IPS-15b (cell line): ENCODE results near the gene TH.

Source experiments
- H3K27me3 ChIP-seq: one replicate; pipeline ENCODE4 v1.6.1; 2013; ENCODE audit warnings: low read length; ENCODE audit not compliant: control insufficient read depth, insufficient read depth
- H3K36me3 ChIP-seq: one replicate; pipeline ENCODE4 v1.6.1; 2013; ENCODE audit warnings: low read length; ENCODE audit not compliant: control insufficient read depth, insufficient read depth
- H3K4me1 ChIP-seq: one replicate; pipeline ENCODE4 v1.6.1; 2013; ENCODE audit warnings: mild to moderate bottlenecking, low read length; ENCODE audit not compliant: control insufficient read depth, insufficient read depth
- H3K4me3 ChIP-seq: one replicate; pipeline ENCODE4 v1.5.1; 2013; ENCODE audit warnings: low read depth, low read length
- H3K9ac ChIP-seq: one replicate; pipeline ENCODE4 v1.6.1; 2013; ENCODE audit warnings: low read depth, mild to moderate bottlenecking, low read length
- H3K9me3 ChIP-seq: one replicate; pipeline ENCODE4 v1.6.1; 2013; ENCODE audit warnings: mild to moderate bottlenecking, low read length; ENCODE audit not compliant: control insufficient read depth, insufficient read depth

TH gene

GRCh38 chr11:2167141-2168045 is 4.2 kb downstream of the TH start:
- Histone ChIP-seq H3K27me3 (no peaks in the 10 kb centered on the region), H3K4me3 (no peak overlapping the region), H3K9me3 (no peaks in the 10 kb centered on the region), H3K36me3 (no peaks in the 10 kb centered on the region), H3K4me1 (no peaks in the 10 kb centered on the region), H3K9ac (no peak overlapping the region)

- Histone ChIP-seq H3K4me3 (no peak overlapping the region), H3K36me3 (no peaks in the 10 kb centered on the region), H3K9ac (no peak overlapping the region), H3K9me3 (no peaks in the 10 kb centered on the region), H3K4me1 (no peaks in the 10 kb centered on the region), H3K27me3 (no peaks in the 10 kb centered on the region)
Measured at GRCh38 chr11:2166091-2166851, 5.3 kb downstream of the TH start.

DNA sequence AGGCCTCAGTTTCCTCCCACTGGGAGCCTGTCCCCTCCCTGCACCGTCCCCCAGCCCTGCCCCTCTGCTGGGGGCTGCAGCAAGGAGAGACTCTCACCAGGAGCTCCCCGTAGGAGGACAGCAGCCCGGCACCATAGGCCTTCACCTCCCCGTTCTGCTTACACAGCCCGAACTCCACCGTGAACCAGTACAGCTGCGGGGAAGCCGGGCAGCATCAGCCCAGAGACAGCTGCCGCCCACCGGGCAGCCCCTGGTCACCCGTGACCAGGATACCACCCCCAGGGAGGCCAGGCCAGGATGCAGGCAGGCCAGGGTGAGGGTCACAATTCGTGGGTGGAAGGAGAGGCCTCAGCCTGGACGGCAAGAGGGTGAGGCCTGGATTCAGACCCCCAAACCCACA is 6.0 kb downstream of the TH start:
- no peaks in the 10 kb centered on the region for H3K9me3 ChIP-seq
- H3K36me3 ChIP-seq = no peaks in the 10 kb centered on the region
- no peak overlapping the region for H3K4me3 ChIP-seq
- no peaks in the 10 kb centered on the region for H3K27me3 ChIP-seq
- no peaks in the 10 kb centered on the region for H3K4me1 ChIP-seq
- H3K9ac ChIP-seq = no peak overlapping the region

- no peaks in the 10 kb centered on the region for H3K4me1 ChIP-seq
- no peaks in the 10 kb centered on the region for H3K36me3 ChIP-seq
- H3K9ac ChIP-seq = no peak overlapping the region
- H3K4me3 ChIP-seq = no peak overlapping the region
- H3K27me3 ChIP-seq = no peaks in the 10 kb centered on the region
- H3K9me3 ChIP-seq = no peaks in the 10 kb centered on the region
Measured at GRCh38 chr11:2164861-2165555, 6.6 kb downstream of the TH start.

DNA sequence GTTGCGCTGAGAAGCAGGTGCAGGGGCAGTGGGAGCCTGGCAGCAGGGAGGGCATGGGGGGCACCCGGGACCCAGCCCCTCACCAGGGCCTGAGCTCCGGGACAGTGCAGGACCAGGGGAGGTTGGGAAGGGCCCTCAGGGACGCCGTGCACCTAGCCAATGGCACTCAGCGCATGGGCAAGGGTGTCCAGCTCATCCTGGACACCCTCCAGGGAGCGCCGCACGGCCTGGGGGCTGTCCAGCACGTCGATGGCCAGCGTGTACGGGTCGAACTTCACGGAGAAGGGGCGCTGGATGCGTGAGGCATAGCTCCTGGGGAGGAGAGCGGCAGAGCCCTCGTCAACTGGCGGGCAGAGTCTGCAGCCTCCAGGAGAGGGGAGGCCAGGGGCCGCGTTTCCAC is 7.5 kb downstream of the TH start:
- Histone ChIP-seq H3K36me3 (no peaks in the 10 kb centered on the region), H3K4me1 (no peaks in the 10 kb centered on the region), H3K27me3 (no peaks in the 10 kb centered on the region), H3K4me3 (no peak overlapping the region), H3K9me3 (no peaks in the 10 kb centered on the region), H3K9ac (no peak overlapping the region)

DNA sequence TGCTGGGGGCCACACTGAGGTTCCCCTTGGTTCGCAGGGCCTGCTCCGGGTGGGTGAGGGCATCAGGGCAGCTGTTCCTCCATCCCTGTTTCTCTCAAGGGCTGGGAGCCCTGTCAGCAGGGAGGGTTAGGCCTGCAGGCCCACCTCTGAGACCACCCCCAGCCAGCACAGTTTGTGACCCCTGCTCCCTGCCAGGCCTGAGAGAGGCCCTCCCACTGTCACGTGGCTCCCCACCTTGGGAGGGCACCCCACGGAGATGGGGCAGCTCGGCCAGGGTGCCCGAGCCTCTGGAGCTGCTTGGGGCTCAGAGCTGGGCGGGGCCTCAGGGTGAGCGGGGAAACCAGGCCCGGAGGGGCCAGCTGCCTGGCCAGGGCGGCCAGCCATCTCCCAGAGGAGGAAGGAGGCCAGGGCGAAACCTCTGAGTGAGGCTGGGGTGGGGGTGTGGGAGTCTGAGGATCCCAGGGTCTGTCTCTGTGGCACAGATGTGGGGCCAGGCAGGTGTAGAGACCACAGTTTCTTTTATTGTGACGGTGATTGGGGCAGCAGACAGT is 8.1 kb downstream of the TH start:
- H3K36me3 ChIP-seq = no peaks in the 10 kb centered on the region
- H3K27me3 ChIP-seq = no peaks in the 10 kb centered on the region
- H3K9me3 ChIP-seq = no peaks in the 10 kb centered on the region
- H3K4me3 ChIP-seq = no peak overlapping the region
- H3K9ac ChIP-seq = no peak overlapping the region
- H3K4me1 ChIP-seq = no peaks in the 10 kb centered on the region

- no peaks in the 10 kb centered on the region for H3K27me3 ChIP-seq
- no peak within 1 kb of the TSS for H3K4me3 ChIP-seq
- H3K9me3 ChIP-seq = no peaks in the 10 kb centered on the region
Measured at GRCh38 chr11:2160736-2161259, 10.8 kb downstream of the TH start, which contains the start of gene INS. INS (minus strand) TSS chr11:2161209; CDS start chr11:2160971, 238 bp downstream.

GRCh38 chr11:2159536-2160413 is 11.8 kb downstream of the TH start:
- no peaks in the 10 kb centered on the region for H3K9me3 ChIP-seq
- no peaks in the 10 kb centered on the region for H3K4me1 ChIP-seq
- H3K9ac ChIP-seq = no peak overlapping the region
- no peaks in the 10 kb centered on the region for H3K36me3 ChIP-seq
- no peak overlapping the region for H3K4me3 ChIP-seq
- no peaks in the 10 kb centered on the region for H3K27me3 ChIP-seq

More at GRCh38 chr11:2160736-2161259, 10.8 kb downstream of the TH start, which contains the start of gene INS:
- no peak within 1 kb of the TSS for H3K9ac ChIP-seq
- H3K36me3 ChIP-seq = no peaks in the 10 kb centered on the region
- no peaks in the 10 kb centered on the region for H3K4me1 ChIP-seq

- H3K4me1 ChIP-seq = no peaks in the 10 kb centered on the region
- no peak overlapping the region for H3K4me3 ChIP-seq
- H3K27me3 ChIP-seq = no peaks in the 10 kb centered on the region
- H3K9ac ChIP-seq = no peak overlapping the region
- H3K9me3 ChIP-seq = no peaks in the 10 kb centered on the region
- no peaks in the 10 kb centered on the region for H3K36me3 ChIP-seq
Measured at GRCh38 chr11:2158966-2159365, 12.6 kb downstream of the TH start.

GRCh38 chr11:2158296-2158737 is 13.3 kb downstream of the TH start:
- H3K9ac ChIP-seq = no peak overlapping the region
- no peaks in the 10 kb centered on the region for H3K9me3 ChIP-seq
- no peaks in the 10 kb centered on the region for H3K4me1 ChIP-seq
- no peaks in the 10 kb centered on the region for H3K36me3 ChIP-seq
- H3K4me3 ChIP-seq = no peak overlapping the region
- H3K27me3 ChIP-seq = no peaks in the 10 kb centered on the region
